Neural cell (in vitro differentiated cells): ENCODE results near the gene CFAP65. TPM values are rescaled to one million over a fixed set of nuclear protein-coding genes. Genes with fewer than 3 reads are reported as not detected.

Source experiments
- H2AFZ ChIP-seq: fragments of 200-600, 300-800 bp; sonication (generic), shearing (Covaris generic); 2 replicates; pipeline ENCODE4 v1.6.0; 2014; ENCODE audit warnings: low read depth, mild to moderate bottlenecking, antibody characterized with exemption, low read length, moderate library complexity
- H3F3A ChIP-seq: fragments of 200-600 bp; shearing (Covaris generic); 2 replicates; pipeline ENCODE4 v1.6.1; 2016; ENCODE audit warnings: mild to moderate bottlenecking, moderate library complexity, mixed read lengths, antibody characterized with exemption, low read length; ENCODE audit not compliant: insufficient read depth, poor library complexity, severe bottlenecking
- H3K27ac ChIP-seq: fragments of 200-600, 300-800 bp; sonication (generic), shearing (Covaris generic); 2 replicates; pipeline ENCODE4 v1.5.1; 2014; ENCODE audit warnings: mild to moderate bottlenecking, low read length, moderate library complexity
- H3K27me3 ChIP-seq: fragments of 300-800, 200-600 bp; sonication (generic), shearing (Covaris generic); 2 replicates; pipeline ENCODE4 v1.6.0; 2014; ENCODE audit warnings: mild to moderate bottlenecking, low read depth, low read length, moderate library complexity; ENCODE audit not compliant: insufficient read depth
- H3K36me3 ChIP-seq: fragments of 300-800, 200-600 bp; sonication (generic), shearing (Covaris generic); 2 replicates; pipeline ENCODE4 v1.5.1; 2014; ENCODE audit warnings: mild to moderate bottlenecking, antibody characterized with exemption, low read length, moderate library complexity; ENCODE audit not compliant: insufficient read depth
- H3K4me2 ChIP-seq: fragments of 300-800, 200-600 bp; sonication (generic), shearing (Covaris generic); 2 replicates; pipeline ENCODE4 v1.6.0; 2014; ENCODE audit warnings: mild to moderate bottlenecking, low read length
- H3K4me3 ChIP-seq: fragments of 300-800, 200-600 bp; sonication (generic), shearing (Covaris generic); 2 replicates; pipeline ENCODE4 v1.5.1; 2014; ENCODE audit warnings: mild to moderate bottlenecking, low read length, moderate library complexity
- H3K79me2 ChIP-seq: fragments of 200-600 bp; shearing (Covaris generic); replicated peaks from 2 replicates; pipeline ENCODE4 v1.6.0; 2014; ENCODE audit warnings: mild to moderate bottlenecking, low read length, moderate library complexity; ENCODE audit not compliant: insufficient read depth
- H3K9ac ChIP-seq: fragments of 300-800, 200-600 bp; sonication (generic), shearing (Covaris generic); 2 replicates; pipeline ENCODE4 v1.6.1; 2016; ENCODE audit warnings: mild to moderate bottlenecking, low read length, mixed read lengths
- H3K9me2 ChIP-seq: fragments of 200-600 bp; shearing (Covaris generic); 2 replicates; pipeline ENCODE4 v1.6.1; 2016; ENCODE audit warnings: mild to moderate bottlenecking, low read length, mixed read lengths; ENCODE audit not compliant: insufficient read depth
- H3K9me3 ChIP-seq: fragments of 200-600, 300-800 bp; sonication (generic), shearing (Covaris generic); 2 replicates; pipeline ENCODE4 v1.6.1; 2016; ENCODE audit warnings: mild to moderate bottlenecking, mixed run types, low read length, moderate library complexity, mixed read lengths
- H4K20me1 ChIP-seq: fragments of 200-600 bp; shearing (Covaris generic); 2 replicates; pipeline ENCODE4 v1.6.1; 2016; ENCODE audit warnings: mild to moderate bottlenecking, mixed run types; ENCODE audit not compliant: insufficient read depth
- CTCF ChIP-seq: fragments of 450-650 bp; IDR thresholded peaks from 2 replicates; pipeline ENCODE4 v1.5.1; 2014; ENCODE audit warnings: antibody characterized with exemption, mild to moderate bottlenecking, moderate library complexity; ENCODE audit not compliant: poor library complexity, severe bottlenecking
- EP300 ChIP-seq: fragments of 450-650 bp; conservative IDR thresholded peaks from 2 replicates; pipeline ENCODE4 v1.6.1; 2014; ENCODE audit warnings: antibody characterized with exemption, mild to moderate bottlenecking, moderate library complexity; ENCODE audit not compliant: poor library complexity, severe bottlenecking
- EZH2 ChIP-seq: fragments of 200-600, 300-800 bp; shearing (Covaris generic), sonication (generic); IDR thresholded peaks from 2 replicates; pipeline ENCODE4 v1.6.1; 2014; ENCODE audit warnings: antibody characterized with exemption, low read length, borderline replicate concordance, mild to moderate bottlenecking; ENCODE audit not compliant: insufficient read depth, poor library complexity, severe bottlenecking
- MXI1 ChIP-seq: fragments of 450-650 bp; conservative IDR thresholded peaks from 2 replicates; pipeline ENCODE4 v1.6.1; 2014; ENCODE audit warnings: antibody characterized with exemption, mild to moderate bottlenecking; ENCODE audit not compliant: poor library complexity, severe bottlenecking
- POLR2AphosphoS5 ChIP-seq: IDR thresholded peaks from 2 replicates; pipeline ENCODE4 v1.6.1; 2012
- RAD21 ChIP-seq: fragments of 450-650 bp; conservative IDR thresholded peaks from 2 replicates; pipeline ENCODE4 v1.6.1; 2014; ENCODE audit warnings: antibody characterized with exemption, mild to moderate bottlenecking, moderate library complexity
- SMC3 ChIP-seq: fragments of 450-650 bp; conservative IDR thresholded peaks from 2 replicates; pipeline ENCODE4 v1.6.1; 2014; ENCODE audit warnings: antibody characterized with exemption, mild to moderate bottlenecking, moderate library complexity; ENCODE audit not compliant: poor library complexity
- TAF1 ChIP-seq: IDR thresholded peaks from 2 replicates; pipeline ENCODE4 v1.6.1; 2012; ENCODE audit warnings: low read depth
- polyA plus RNA-seq: library from polyadenylated mRNA; depleted of rRNA; stranded (reverse); fragments of >200 nt; gene quantifications from 2 replicates; pipeline ENCODE4 v1.2.3, GENCODE V29; 2014
- TF ChIP-seq, protein P1 (sequence below): IDR thresholded peaks from 2 replicates; pipeline ENCODE4 v1.6.1; 2012; ENCODE audit warnings: borderline replicate concordance

CFAP65 gene
- polyA plus RNA-seq, 1 donor from 2014 or later, result 1.1 TPM

GRCh38 chr2:219002395-219003266 lies 38.7 kb downstream of the CFAP65 start:
- Histone ChIP-seq H3K9me3 (no peaks in the 10 kb centered on the region), H3K27me3 (peaks cover 95% of the 10 kb centered on the region), H3K79me2 (no peaks in the 10 kb centered on the region), H3K4me3 (peak overlapping the region; percentile 61), H3K9me2 (no peaks in the 10 kb centered on the region), H3K36me3 (no peaks in the 10 kb centered on the region), H3F3A (no peaks in the 10 kb centered on the region), H2AFZ (no peak overlapping the region), H4K20me1 (no peaks in the 10 kb centered on the region), H3K27ac (no peak overlapping the region), H3K9ac (no peak overlapping the region), H3K4me2 (peak overlapping the region; percentile 35)
- TF ChIP-seq MXI1, result no peak
- TF ChIP-seq RAD21, result peak; percentile 28
- TF ChIP-seq POLR2AphosphoS5, result no peak
- no peak for TF ChIP-seq EP300
- TF ChIP-seq SMC3, result peak; percentile 22
- peak; percentile 68 for TF ChIP-seq CTCF
- TF ChIP-seq, protein P1, sequence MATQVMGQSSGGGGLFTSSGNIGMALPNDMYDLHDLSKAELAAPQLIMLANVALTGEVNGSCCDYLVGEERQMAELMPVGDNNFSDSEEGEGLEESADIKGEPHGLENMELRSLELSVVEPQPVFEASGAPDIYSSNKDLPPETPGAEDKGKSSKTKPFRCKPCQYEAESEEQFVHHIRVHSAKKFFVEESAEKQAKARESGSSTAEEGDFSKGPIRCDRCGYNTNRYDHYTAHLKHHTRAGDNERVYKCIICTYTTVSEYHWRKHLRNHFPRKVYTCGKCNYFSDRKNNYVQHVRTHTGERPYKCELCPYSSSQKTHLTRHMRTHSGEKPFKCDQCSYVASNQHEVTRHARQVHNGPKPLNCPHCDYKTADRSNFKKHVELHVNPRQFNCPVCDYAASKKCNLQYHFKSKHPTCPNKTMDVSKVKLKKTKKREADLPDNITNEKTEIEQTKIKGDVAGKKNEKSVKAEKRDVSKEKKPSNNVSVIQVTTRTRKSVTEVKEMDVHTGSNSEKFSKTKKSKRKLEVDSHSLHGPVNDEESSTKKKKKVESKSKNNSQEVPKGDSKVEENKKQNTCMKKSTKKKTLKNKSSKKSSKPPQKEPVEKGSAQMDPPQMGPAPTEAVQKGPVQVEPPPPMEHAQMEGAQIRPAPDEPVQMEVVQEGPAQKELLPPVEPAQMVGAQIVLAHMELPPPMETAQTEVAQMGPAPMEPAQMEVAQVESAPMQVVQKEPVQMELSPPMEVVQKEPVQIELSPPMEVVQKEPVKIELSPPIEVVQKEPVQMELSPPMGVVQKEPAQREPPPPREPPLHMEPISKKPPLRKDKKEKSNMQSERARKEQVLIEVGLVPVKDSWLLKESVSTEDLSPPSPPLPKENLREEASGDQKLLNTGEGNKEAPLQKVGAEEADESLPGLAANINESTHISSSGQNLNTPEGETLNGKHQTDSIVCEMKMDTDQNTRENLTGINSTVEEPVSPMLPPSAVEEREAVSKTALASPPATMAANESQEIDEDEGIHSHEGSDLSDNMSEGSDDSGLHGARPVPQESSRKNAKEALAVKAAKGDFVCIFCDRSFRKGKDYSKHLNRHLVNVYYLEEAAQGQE, result no peak
- no peak for TF ChIP-seq TAF1
- TF ChIP-seq EZH2, result peak; percentile 74

DNA sequence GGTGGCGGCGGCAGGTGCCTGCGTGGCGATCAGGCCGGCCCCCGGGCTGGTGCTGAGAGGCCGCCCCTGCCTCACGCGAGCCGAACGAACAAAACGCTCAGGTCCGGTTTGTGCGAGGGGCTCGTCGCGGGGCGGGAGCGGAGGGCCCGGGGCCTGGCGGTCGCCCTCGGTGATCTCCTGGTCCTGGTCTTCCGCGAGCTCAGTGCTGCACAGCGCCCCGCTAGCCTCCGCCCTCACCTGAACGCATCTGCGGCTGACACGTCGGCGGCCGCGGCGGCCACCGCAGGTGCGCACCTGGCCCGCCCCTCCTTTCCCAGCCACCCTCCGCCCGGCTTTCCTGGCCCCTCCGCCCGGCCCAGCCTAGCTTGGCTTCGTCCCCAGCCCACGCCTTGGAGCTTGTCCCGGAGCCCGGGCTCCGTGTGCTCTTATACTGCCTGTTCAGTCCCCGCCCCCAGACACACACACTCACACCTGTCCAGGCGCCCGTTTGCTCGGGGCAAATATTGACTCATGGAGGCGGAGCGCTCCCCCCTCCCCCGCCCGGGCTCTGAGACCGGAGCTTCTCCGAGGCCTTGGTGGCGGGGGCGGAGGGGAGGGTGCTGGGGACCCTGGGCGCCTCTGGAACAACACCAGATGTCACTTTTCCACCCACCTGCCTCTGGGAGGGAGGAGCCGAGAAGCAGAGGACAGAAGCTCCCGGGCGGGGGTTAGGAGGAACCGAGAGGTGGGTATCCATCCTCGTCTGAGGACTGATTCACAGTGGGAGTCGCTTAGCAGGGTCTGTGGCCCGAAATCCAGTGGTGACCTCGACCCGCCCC lies 39.5 kb downstream of the CFAP65 start:
- H3F3A ChIP-seq, result no peaks in the 10 kb centered on the region
- H3K9ac ChIP-seq, result no peak overlapping the region
- no peak overlapping the region for H2AFZ ChIP-seq
- no peaks in the 10 kb centered on the region for H3K9me3 ChIP-seq
- H3K27me3 ChIP-seq, result peaks cover 97% of the 10 kb centered on the region
- TF ChIP-seq POLR2AphosphoS5, result no peak
- TF ChIP-seq TAF1, result no peak
- no peak for TF ChIP-seq MXI1
- TF ChIP-seq, protein P1, result no peak
- TF ChIP-seq EP300, result no peak
- TF ChIP-seq RAD21, result no peak
- no peak for TF ChIP-seq SMC3
- no peak for TF ChIP-seq CTCF
- no peak for TF ChIP-seq EZH2
- peak overlapping the region; percentile 61 for H3K4me3 ChIP-seq
- H3K27ac ChIP-seq, result no peak overlapping the region
- no peaks in the 10 kb centered on the region for H3K79me2 ChIP-seq
- H3K9me2 ChIP-seq, result no peaks in the 10 kb centered on the region
- no peak overlapping the region for H3K4me2 ChIP-seq
- no peaks in the 10 kb centered on the region for H4K20me1 ChIP-seq
- H3K36me3 ChIP-seq, result no peaks in the 10 kb centered on the region
